Panc1 (cell line): Measurements from ENCODE around the gene FRS2.

Experiments
- POLR2AphosphoS5 ChIP-seq: IDR thresholded peaks from 2 replicates; pipeline ENCODE4 v1.6.1; 2012; ENCODE audit warnings: mild to moderate bottlenecking, low read depth, low read length, moderate library complexity
- TF ChIP-seq, protein P1 (sequence below): fragments of 450-650 bp; IDR thresholded peaks from 2 replicates; pipeline ENCODE4 v1.5.1; 2017; ENCODE audit warnings: mild to moderate bottlenecking

DNA sequence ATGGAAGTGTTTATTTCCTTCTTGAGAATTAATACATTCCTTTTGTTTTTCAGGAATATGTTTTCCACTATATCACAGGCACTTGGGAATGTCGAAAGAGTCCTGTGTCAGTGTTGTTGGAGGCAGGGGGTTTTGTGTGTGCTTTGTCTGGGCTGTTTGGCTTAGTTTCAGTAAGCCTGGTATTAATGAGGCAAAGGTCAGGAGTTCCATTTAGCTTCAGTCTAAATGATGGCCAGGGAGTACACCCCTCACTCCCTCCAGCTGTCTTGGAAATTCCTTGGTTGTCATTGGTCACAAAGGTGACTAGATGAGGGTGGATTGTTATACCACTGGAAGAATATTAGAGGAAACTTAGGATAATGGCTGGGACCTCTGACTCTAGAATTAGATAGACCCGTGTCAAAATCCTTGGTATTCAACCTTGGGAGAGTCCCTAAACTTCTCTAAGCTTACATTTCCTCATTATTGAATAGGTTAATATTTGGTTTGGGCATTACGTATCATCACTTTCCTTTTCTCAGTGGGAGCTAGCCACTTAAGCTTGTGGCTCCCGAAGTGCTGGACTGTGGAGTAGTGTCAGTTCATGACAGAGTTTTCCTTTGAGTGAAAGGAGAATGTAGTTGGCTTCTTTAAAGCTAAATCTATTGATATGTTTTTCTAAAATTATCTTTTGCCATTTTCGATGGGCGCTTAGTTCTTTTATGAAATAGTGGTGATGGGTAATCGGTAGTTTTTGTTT is 5.2 kb downstream of the FRS2 start:
- TF ChIP-seq, protein P1, sequence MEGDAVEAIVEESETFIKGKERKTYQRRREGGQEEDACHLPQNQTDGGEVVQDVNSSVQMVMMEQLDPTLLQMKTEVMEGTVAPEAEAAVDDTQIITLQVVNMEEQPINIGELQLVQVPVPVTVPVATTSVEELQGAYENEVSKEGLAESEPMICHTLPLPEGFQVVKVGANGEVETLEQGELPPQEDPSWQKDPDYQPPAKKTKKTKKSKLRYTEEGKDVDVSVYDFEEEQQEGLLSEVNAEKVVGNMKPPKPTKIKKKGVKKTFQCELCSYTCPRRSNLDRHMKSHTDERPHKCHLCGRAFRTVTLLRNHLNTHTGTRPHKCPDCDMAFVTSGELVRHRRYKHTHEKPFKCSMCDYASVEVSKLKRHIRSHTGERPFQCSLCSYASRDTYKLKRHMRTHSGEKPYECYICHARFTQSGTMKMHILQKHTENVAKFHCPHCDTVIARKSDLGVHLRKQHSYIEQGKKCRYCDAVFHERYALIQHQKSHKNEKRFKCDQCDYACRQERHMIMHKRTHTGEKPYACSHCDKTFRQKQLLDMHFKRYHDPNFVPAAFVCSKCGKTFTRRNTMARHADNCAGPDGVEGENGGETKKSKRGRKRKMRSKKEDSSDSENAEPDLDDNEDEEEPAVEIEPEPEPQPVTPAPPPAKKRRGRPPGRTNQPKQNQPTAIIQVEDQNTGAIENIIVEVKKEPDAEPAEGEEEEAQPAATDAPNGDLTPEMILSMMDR = no peak
- TF ChIP-seq POLR2AphosphoS5 = no peak
